ENCODE results near the gene SLC4A4. TPM values are rescaled to one million over a fixed set of nuclear protein-coding genes. Genes with fewer than 3 reads are reported as not detected.

The SLC4A4 gene
- total and polyA plus RNA-seq, 2 donors (not counting 1 experiment from before 2014, with no cell fraction given), result 12.2 to 33.4 TPM

GRCh38 chr4:71446479-71447081, 107.8 kb downstream of the SLC4A4 start:
- H3K9me3 ChIP-seq (ENCODE audit: control insufficient read depth, insufficient read depth, low read depth, low read length), result no peaks in the 10 kb centered on the region
- no peaks in the 10 kb centered on the region for H3K36me3 ChIP-seq (ENCODE audit: control insufficient read depth, insufficient read depth, low read length)
- H3K27ac ChIP-seq (ENCODE audit: insufficient read depth, low read length), result no peak overlapping the region
- H2AFZ ChIP-seq (ENCODE audit: low read length), result no peak overlapping the region
- no peaks in the 10 kb centered on the region for H3K4me1 ChIP-seq (ENCODE audit: control insufficient read depth, extremely low read depth, insufficient read depth, low read length)
- H3K27me3 ChIP-seq (ENCODE audit: control insufficient read depth, insufficient read depth, low read length), result no peaks in the 10 kb centered on the region
- H3K79me2 ChIP-seq (ENCODE audit: control insufficient read depth, insufficient read depth, low read length), result no peaks in the 10 kb centered on the region
- no peak overlapping the region for H3K9ac ChIP-seq (ENCODE audit: insufficient read depth, low read length)
- no peak overlapping the region for H3K4me3 ChIP-seq (replicated peaks in 1 of 4; ENCODE audit: control extremely low read depth in 1 of 4, insufficient read depth in 1 of 4, low read depth in 3 of 4, low read length in 4 of 4)
- no peaks in the 10 kb centered on the region for H4K20me1 ChIP-seq (ENCODE audit: control insufficient read depth, extremely low read depth, insufficient read depth, low read length)
- TF ChIP-seq EZH2 (IDR thresholded peaks at IDR 0.05; ENCODE audit: low read length, missing control alignments) (no peak), CTCF (conservative IDR thresholded peaks at IDR 0.05 in 1 of 2, IDR thresholded peaks at IDR 0.05 in 1 of 2; ENCODE audit: low read depth in 1 of 2, low read length in 2 of 2) (no peak)
- no peak for DNase-seq (ENCODE audit: low read depth in 2 of 2)
- H3K4me2 ChIP-seq (ENCODE audit: extremely low read depth, insufficient read depth, low read length), result no peak overlapping the region

GRCh38 chr4:71449040-71449439, 110.2 kb downstream of the SLC4A4 start:
- H2AFZ ChIP-seq (ENCODE audit: low read length), result no peak overlapping the region
- H3K4me1 ChIP-seq (ENCODE audit: control insufficient read depth, extremely low read depth, insufficient read depth, low read length), result no peaks in the 10 kb centered on the region
- H3K27me3 ChIP-seq (ENCODE audit: control insufficient read depth, insufficient read depth, low read length), result no peaks in the 10 kb centered on the region
- TF ChIP-seq CTCF (conservative IDR thresholded peaks at IDR 0.05 in 1 of 2, IDR thresholded peaks at IDR 0.05 in 1 of 2; ENCODE audit: low read depth in 1 of 2, low read length in 2 of 2), result no peak
- no peak for TF ChIP-seq EZH2 (IDR thresholded peaks at IDR 0.05; ENCODE audit: low read length, missing control alignments)
- DNase-seq (ENCODE audit: low read depth in 2 of 2), result no peak
- no peaks in the 10 kb centered on the region for H3K79me2 ChIP-seq (ENCODE audit: control insufficient read depth, insufficient read depth, low read length)
- H3K9me3 ChIP-seq (ENCODE audit: control insufficient read depth, insufficient read depth, low read depth, low read length), result no peaks in the 10 kb centered on the region
- no peak overlapping the region for H3K9ac ChIP-seq (ENCODE audit: insufficient read depth, low read length)
- no peak overlapping the region for H3K27ac ChIP-seq (ENCODE audit: insufficient read depth, low read length)
- no peak overlapping the region for H3K4me3 ChIP-seq (replicated peaks in 1 of 4; ENCODE audit: control extremely low read depth in 1 of 4, insufficient read depth in 1 of 4, low read depth in 3 of 4, low read length in 4 of 4)
- no peaks in the 10 kb centered on the region for H4K20me1 ChIP-seq (ENCODE audit: control insufficient read depth, extremely low read depth, insufficient read depth, low read length)
- no peaks in the 10 kb centered on the region for H3K36me3 ChIP-seq (ENCODE audit: control insufficient read depth, insufficient read depth, low read length)
- no peak overlapping the region for H3K4me2 ChIP-seq (ENCODE audit: extremely low read depth, insufficient read depth, low read length)

GRCh38 chr4:71449878-71450277, 111.1 kb downstream of the SLC4A4 start:
- Histone ChIP-seq H3K27ac (ENCODE audit: insufficient read depth, low read length) (no peak overlapping the region), H3K79me2 (ENCODE audit: control insufficient read depth, insufficient read depth, low read length) (no peaks in the 10 kb centered on the region), H3K4me1 (ENCODE audit: control insufficient read depth, extremely low read depth, insufficient read depth, low read length) (no peaks in the 10 kb centered on the region), H3K4me3 (replicated peaks in 1 of 4; ENCODE audit: control extremely low read depth in 1 of 4, insufficient read depth in 1 of 4, low read depth in 3 of 4, low read length in 4 of 4) (no peak overlapping the region), H3K9ac (ENCODE audit: insufficient read depth, low read length) (no peak overlapping the region), H3K27me3 (ENCODE audit: control insufficient read depth, insufficient read depth, low read length) (no peaks in the 10 kb centered on the region), H3K36me3 (ENCODE audit: control insufficient read depth, insufficient read depth, low read length) (no peaks in the 10 kb centered on the region), H2AFZ (ENCODE audit: low read length) (no peak overlapping the region), H3K9me3 (ENCODE audit: control insufficient read depth, insufficient read depth, low read depth, low read length) (no peaks in the 10 kb centered on the region), H3K4me2 (ENCODE audit: extremely low read depth, insufficient read depth, low read length) (no peak overlapping the region), H4K20me1 (ENCODE audit: control insufficient read depth, extremely low read depth, insufficient read depth, low read length) (no peaks in the 10 kb centered on the region)
- DNase-seq (ENCODE audit: low read depth in 2 of 2), result peak in 1 of 2 donors; percentile 28
- TF ChIP-seq EZH2 (IDR thresholded peaks at IDR 0.05; ENCODE audit: low read length, missing control alignments) (no peak), CTCF (conservative IDR thresholded peaks at IDR 0.05 in 1 of 2, IDR thresholded peaks at IDR 0.05 in 1 of 2; ENCODE audit: low read depth in 1 of 2, low read length in 2 of 2) (no peak)

Data from fibroblast of lung (primary cell).